SH-SY5Y (cell line): ENCODE measurements around the gene NAMPT.

Experiments
- GATA2 ChIP-seq: IDR thresholded peaks from 2 replicates; pipeline ENCODE4 v1.6.1; 2011; ENCODE audit warnings: mild to moderate bottlenecking, low read depth, low read length
- GATA3 ChIP-seq: IDR thresholded peaks from 2 replicates; pipeline ENCODE4 v1.6.1; 2011; ENCODE audit warnings: low read depth, mild to moderate bottlenecking, low read length, moderate library complexity

DNA sequence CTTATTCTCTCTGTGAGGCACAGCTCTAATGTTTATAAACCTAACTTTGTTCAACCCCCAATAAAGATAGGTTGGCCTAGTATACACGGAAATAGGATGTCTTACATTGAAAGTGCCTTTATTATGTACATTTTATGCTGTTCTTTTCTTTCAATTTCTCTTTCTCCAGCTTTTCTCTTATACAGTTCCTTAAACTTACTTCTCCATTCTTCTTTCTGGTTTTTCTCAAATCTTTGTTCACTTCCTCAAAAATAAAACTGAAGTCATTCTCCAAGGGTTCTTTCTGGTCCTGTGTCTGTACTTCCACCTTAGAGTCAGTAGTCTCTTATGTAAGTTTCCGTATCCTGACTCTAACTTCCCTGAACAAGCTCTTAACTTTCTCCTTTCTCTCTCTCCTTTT lies 29.2 kb upstream of the NAMPT start:
- TF ChIP-seq GATA2 (no peak), GATA3 (no peak)
